Activated naive CD8-positive, alpha-beta T cell treated with anti-CD3 and anti-CD28 coated beads, Interleukin-2, amount 50 U/mL, for 16 hours (primary cell): Measurements from ENCODE around the gene DCTN1.

ENCODE experiments used
- DNase-seq: peaks from one replicate; pipeline ENCODE4 v3.0.0-alpha.2; 2020; ENCODE audit warnings: low read depth, low spot score

Gene DCTN1

GRCh38 chr2:74414441-74414840 is 34.3 kb upstream of the DCTN1 start:
- no peak for DNase-seq

- no peak for DNase-seq
Observed at GRCh38 chr2:74413001-74413698, 33.0 kb upstream of the DCTN1 start.

- no peak for DNase-seq
Observed at GRCh38 chr2:74407682-74408081, 27.6 kb upstream of the DCTN1 start.

- DNase-seq = no peak
Observed at GRCh38 chr2:74406035-74406434, 25.9 kb upstream of the DCTN1 start.

- no peak for DNase-seq
Observed at GRCh38 chr2:74401891-74402290, 21.8 kb upstream of the DCTN1 start.

GRCh38 chr2:74399785-74400184 is 19.7 kb upstream of the DCTN1 start:
- no peak for DNase-seq

GRCh38 chr2:74396149-74396548 is 16.0 kb upstream of the DCTN1 start:
- DNase-seq = no peak

- DNase-seq = no peak
Observed at GRCh38 chr2:74393525-74393924, 13.4 kb upstream of the DCTN1 start.

- DNase-seq = no peak
Observed at GRCh38 chr2:74392449-74392743, 12.3 kb upstream of the DCTN1 start.

GRCh38 chr2:74391580-74392448 is 11.7 kb upstream of the DCTN1 start:
- DNase-seq = peak; percentile 95

- no peak for DNase-seq
Observed at GRCh38 chr2:74391209-74391579, 11.1 kb upstream of the DCTN1 start.

GRCh38 chr2:74390606-74391005 is 10.5 kb upstream of the DCTN1 start:
- DNase-seq = no peak

- DNase-seq = no peak
Observed at GRCh38 chr2:74387346-74387745, 7.2 kb upstream of the DCTN1 start.

GRCh38 chr2:74385396-74385795 is 5.3 kb upstream of the DCTN1 start:
- no peak for DNase-seq

- no peak for DNase-seq
Observed at GRCh38 chr2:74384051-74384450, 3.9 kb upstream of the DCTN1 start.

- DNase-seq = no peak
Observed at GRCh38 chr2:74383254-74383653, 3.1 kb upstream of the DCTN1 start.

- no peak for DNase-seq
Observed at GRCh38 chr2:74381751-74382150, 1.6 kb upstream of the DCTN1 start.

GRCh38 chr2:74378007-74378406 is 2.1 kb downstream of the DCTN1 start:
- no peak for DNase-seq

GRCh38 chr2:74375838-74376237 is 4.3 kb downstream of the DCTN1 start:
- no peak for DNase-seq

- no peak for DNase-seq
Observed at GRCh38 chr2:74374509-74375205, 5.5 kb downstream of the DCTN1 start.

GRCh38 chr2:74373985-74374384 is 6.1 kb downstream of the DCTN1 start:
- DNase-seq = no peak

GRCh38 chr2:74373221-74373676 is 6.9 kb downstream of the DCTN1 start:
- no peak for DNase-seq

GRCh38 chr2:74372674-74373073 is 7.4 kb downstream of the DCTN1 start:
- no peak for DNase-seq
